HepG2 (cell line): Measurements from ENCODE around the gene FITM1.

Experiments
- ASH2L ChIP-seq: fragments of 300-600, 200-600 bp; sonication (generic); IDR thresholded peaks from 2 replicates; pipeline ENCODE4 v1.7.0; 2017; ENCODE audit warnings: low read depth, mild to moderate bottlenecking, moderate library complexity, mixed read lengths, low read length; ENCODE audit not compliant: insufficient read length
- GTF3A ChIP-seq: sonication (generic); formaldehyde crosslinking; conservative IDR thresholded peaks from 2 replicates; pipeline ENCODE4 v1.4.0; 2020; ENCODE audit warnings: mild to moderate bottlenecking, missing genetic modification reagents
- PCBP1 ChIP-seq: fragments of 200-400 bp; formaldehyde crosslinking; IDR thresholded peaks from 2 replicates; pipeline ENCODE4 v1.6.1; 2017; ENCODE audit warnings: mild to moderate bottlenecking, low read depth, low read length, borderline replicate concordance
- POLR2A ChIP-seq, 2 experiments: IDR thresholded peaks; 2 replicates each; pipeline ENCODE4 v1.6.1; 2011; ENCODE audit warnings: low read depth in 2 of 2, low read length in 2 of 2, mild to moderate bottlenecking in 1 of 2, moderate library complexity in 1 of 2; ENCODE audit not compliant: insufficient read depth in 1 of 2
- POLR2AphosphoS5 ChIP-seq: IDR thresholded peaks from 2 replicates; pipeline ENCODE4 v1.6.1; 2012; ENCODE audit warnings: low read depth, low read length
- ZBTB21 ChIP-seq: sonication (generic); formaldehyde crosslinking; IDR thresholded peaks from 2 replicates; pipeline ENCODE4 v1.4.0; 2020; ENCODE audit warnings: missing genetic modification reagents
- ZNF430 ChIP-seq: sonication (generic); formaldehyde crosslinking; IDR thresholded peaks from 2 replicates; pipeline ENCODE4 v1.9.0; 2021; ENCODE audit warnings: mild to moderate bottlenecking, missing genetic modification reagents
- TF ChIP-seq, protein P1 (sequence below): sonication (generic); formaldehyde crosslinking; IDR thresholded peaks from 2 replicates; pipeline ENCODE4 v1.5.0; 2020; ENCODE audit warnings: mild to moderate bottlenecking, missing genetic modification reagents, moderate library complexity
- TF ChIP-seq, protein P2 (sequence below): sonication (generic); formaldehyde crosslinking; IDR thresholded peaks from 2 replicates; pipeline ENCODE4 v1.4.0; 2020; ENCODE audit warnings: missing genetic modification reagents

DNA sequence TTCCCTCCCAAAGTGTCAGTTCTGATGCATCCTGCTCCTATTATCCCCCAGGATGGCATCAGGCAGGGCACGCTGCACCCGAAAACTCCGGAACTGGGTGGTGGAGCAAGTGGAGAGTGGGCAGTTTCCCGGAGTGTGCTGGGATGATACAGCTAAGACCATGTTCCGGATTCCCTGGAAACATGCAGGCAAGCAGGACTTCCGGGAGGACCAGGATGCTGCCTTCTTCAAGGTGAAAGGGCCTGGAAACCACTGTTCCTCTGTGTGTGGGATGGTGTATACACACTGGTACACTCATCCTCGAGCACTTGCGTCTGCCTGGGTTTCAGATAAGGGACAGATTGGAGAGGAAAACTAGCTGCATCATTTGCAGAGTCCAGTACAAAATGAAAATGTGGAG is 31.6 kb downstream of the FITM1 start:
- TF ChIP-seq ASH2L (no peak), ZBTB21 (CRISPR knock-in tag) (no peak), GTF3A (CRISPR knock-in tag) (no peak), PCBP1 (no peak), POLR2AphosphoS5 (no peak), POLR2A (IDR thresholded peaks at IDR 0.05; ENCODE audit: insufficient read depth in 1 of 2, low read depth in 2 of 2, low read length in 2 of 2) (no peak), ZNF430 (no peak)
- TF ChIP-seq, protein P1, sequence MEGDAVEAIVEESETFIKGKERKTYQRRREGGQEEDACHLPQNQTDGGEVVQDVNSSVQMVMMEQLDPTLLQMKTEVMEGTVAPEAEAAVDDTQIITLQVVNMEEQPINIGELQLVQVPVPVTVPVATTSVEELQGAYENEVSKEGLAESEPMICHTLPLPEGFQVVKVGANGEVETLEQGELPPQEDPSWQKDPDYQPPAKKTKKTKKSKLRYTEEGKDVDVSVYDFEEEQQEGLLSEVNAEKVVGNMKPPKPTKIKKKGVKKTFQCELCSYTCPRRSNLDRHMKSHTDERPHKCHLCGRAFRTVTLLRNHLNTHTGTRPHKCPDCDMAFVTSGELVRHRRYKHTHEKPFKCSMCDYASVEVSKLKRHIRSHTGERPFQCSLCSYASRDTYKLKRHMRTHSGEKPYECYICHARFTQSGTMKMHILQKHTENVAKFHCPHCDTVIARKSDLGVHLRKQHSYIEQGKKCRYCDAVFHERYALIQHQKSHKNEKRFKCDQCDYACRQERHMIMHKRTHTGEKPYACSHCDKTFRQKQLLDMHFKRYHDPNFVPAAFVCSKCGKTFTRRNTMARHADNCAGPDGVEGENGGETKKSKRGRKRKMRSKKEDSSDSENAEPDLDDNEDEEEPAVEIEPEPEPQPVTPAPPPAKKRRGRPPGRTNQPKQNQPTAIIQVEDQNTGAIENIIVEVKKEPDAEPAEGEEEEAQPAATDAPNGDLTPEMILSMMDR, result no peak
- TF ChIP-seq, protein P2, sequence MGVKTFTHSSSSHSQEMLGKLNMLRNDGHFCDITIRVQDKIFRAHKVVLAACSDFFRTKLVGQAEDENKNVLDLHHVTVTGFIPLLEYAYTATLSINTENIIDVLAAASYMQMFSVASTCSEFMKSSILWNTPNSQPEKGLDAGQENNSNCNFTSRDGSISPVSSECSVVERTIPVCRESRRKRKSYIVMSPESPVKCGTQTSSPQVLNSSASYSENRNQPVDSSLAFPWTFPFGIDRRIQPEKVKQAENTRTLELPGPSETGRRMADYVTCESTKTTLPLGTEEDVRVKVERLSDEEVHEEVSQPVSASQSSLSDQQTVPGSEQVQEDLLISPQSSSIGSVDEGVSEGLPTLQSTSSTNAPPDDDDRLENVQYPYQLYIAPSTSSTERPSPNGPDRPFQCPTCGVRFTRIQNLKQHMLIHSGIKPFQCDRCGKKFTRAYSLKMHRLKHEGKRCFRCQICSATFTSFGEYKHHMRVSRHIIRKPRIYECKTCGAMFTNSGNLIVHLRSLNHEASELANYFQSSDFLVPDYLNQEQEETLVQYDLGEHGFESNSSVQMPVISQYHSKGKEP (CRISPR knock-in tag), result no peak
